ENCODE results near the gene DHX8.

DHX8 gene

GRCh38 chr17:43574896-43575525, 91.2 kb downstream of the DHX8 start:
- DNase-seq (ENCODE audit: low read depth in 2 of 2): no peak

Data from stimulated activated CD8-positive, alpha-beta memory T cell treated with anti-CD3 and anti-CD28 coated beads, Interleukin-15, amount 100 ng/mL, for 48 hours (primary cell).